ENCODE results near the gene TTLL1.

- TF ChIP-seq CTCF (IDR thresholded peaks at IDR 0.05; ENCODE audit: borderline replicate concordance, extremely low read depth, low read length, poor library complexity, severe bottlenecking) (no peak), EZH2 (IDR thresholded peaks at IDR 0.05; ENCODE audit: borderline replicate concordance, low read depth, low read length, severe bottlenecking) (no peak)
Measured at GRCh38 chr22:43008921-43009320, 80.3 kb downstream of the TTLL1 start.
